AG09309 (cell line): ENCODE measurements around the gene CALN1.

Experiments used
- DNase-seq: peaks from one replicate; pipeline ENCODE4 v3.0.0-alpha.2; 2010; ENCODE audit warnings: low read depth
- H3K4me3 ChIP-seq: 2 replicates; pipeline ENCODE4 v1.5.1; 2011; ENCODE audit warnings: mild to moderate bottlenecking, low read depth, low read length, moderate library complexity; ENCODE audit not compliant: control insufficient read depth
- CTCF ChIP-seq: IDR thresholded peaks from 2 replicates; pipeline ENCODE4 v1.5.1; 2011; ENCODE audit warnings: mild to moderate bottlenecking, low read depth, low read length, inconsistent platforms; ENCODE audit not compliant: insufficient read depth, control insufficient read depth; ENCODE audit errors: missing control alignments

Gene CALN1

DNA sequence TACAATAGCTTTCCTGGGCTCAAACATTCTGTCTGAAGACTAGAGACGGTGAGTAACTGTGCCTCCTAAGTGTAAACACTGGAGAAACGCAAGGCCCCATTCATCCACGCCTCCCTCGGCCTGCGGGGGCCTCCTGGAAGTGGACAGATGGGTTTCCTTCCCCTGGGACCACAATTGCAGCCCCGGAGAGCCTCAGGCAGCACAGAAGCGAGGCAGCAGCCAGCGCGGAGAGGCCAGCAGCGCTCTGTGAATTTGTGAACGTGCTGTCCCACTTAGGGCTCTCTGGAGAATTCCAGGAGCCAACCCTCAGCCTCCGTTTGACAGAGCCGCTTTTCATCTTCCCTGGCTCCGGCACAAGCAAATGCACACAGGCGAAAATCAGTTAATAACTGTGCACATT is 23.2 kb upstream of the CALN1 start:
- DNase-seq = no peak
- no peak for TF ChIP-seq CTCF
- no peak overlapping the region for H3K4me3 ChIP-seq

DNA sequence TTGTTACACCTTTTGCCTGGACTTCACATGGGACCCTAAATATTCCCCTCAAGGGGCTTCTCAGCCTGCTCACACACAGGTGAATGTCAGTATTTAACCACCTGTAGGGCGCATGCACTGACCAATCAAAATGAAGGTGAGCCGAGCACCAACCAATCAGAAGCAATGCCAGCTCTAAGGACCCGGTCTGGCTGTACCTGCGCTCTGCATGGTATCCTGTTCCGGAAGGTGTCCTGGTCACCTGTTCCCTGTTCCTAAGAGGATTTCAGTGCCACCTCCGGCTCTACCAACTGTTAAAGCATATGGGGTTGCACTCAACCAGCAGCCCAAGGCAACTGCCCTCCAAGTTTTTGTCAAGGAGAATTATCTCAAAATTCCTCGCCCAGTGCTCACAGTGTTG is 18.4 kb upstream of the CALN1 start:
- DNase-seq = no peak

DNA sequence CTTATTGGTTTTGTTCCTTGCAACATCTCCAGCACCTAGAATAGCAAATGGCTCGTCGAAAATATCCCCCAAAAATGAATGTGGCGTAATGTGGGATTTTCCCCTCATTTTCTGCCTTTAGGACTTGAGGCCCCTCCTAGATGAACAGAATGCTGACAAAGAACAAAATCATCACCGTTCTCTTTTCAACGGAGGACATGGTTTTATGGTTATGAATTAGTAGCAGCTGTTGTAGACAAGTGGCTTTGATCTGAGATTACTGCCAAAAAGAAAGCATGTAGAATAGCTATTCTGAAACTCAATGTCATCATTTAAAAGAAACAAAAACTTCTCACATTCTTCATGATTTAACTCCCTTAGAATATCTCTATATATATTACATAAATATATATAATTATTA is 17.2 kb upstream of the CALN1 start:
- DNase-seq = no peak
- no peak for TF ChIP-seq CTCF
- H3K4me3 ChIP-seq = no peak overlapping the region

More for the DNA sequence above, 18.4 kb upstream of the CALN1 start:
- H3K4me3 ChIP-seq = no peak overlapping the region
- TF ChIP-seq CTCF = no peak

GRCh38 chr7:72416846-72417245 is 4.7 kb upstream of the CALN1 start:
- H3K4me3 ChIP-seq = no peak overlapping the region
- TF ChIP-seq CTCF = no peak
- no peak for DNase-seq

- DNase-seq = no peak
- H3K4me3 ChIP-seq = no peak overlapping the region
- no peak for TF ChIP-seq CTCF
These were observed 3.4 kb upstream of the CALN1 start for GRCh38 chr7:72415586-72415985.

GRCh38 chr7:72413886-72414285 is 1.7 kb upstream of the CALN1 start:
- DNase-seq = no peak
- no peak for TF ChIP-seq CTCF
- H3K4me3 ChIP-seq = no peak overlapping the region

- no peak for DNase-seq
- H3K4me3 ChIP-seq = no peak overlapping the region
- no peak for TF ChIP-seq CTCF
These were observed 1.2 kb upstream of the CALN1 start for GRCh38 chr7:72413290-72413689.
